ENCODE data around the gene PROKR1. TPM values are rescaled to one million over a fixed set of nuclear protein-coding genes. Genes with fewer than 3 reads are reported as not detected.

The PROKR1 gene
- polyA plus RNA-seq, 1 donor (not counting 4 experiments of a cell fraction or from before 2014, with no cell fraction given): not detected

DNA sequence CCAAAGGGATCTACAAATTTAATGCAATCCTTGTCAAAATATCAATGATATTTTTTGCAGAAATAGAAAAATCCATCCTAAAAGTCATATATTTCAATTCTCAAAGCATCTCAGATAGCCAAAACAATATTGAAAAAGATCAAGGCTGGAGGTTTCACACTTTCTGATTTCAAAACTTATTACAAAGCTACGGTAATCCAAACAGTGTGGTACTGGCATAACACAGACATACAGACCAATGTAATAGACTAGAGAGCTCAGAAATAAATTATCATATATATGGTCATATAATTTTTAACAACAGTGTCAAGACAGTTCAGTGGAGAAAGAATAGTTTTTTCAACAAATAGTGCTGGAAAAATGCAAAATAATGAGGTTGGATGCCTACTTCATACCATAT lies 40.3 kb upstream of the PROKR1 start:
- FAIRE-seq (no peak), DNase-seq (ENCODE audit: low read depth, low spot score) (no peak)
- Histone ChIP-seq H3K4me3 (ENCODE audit: control insufficient read depth in 2 of 3, extremely low read depth in 1 of 3, insufficient read depth in 2 of 3, low read depth in 1 of 3, low read length in 3 of 3) (no peak overlapping the region), H3K9me3 (ENCODE audit: control insufficient read depth, low read depth, low read length) (no peaks in the 10 kb centered on the region), H3K27me3 (ENCODE audit: control insufficient read depth, extremely low read depth, insufficient read depth, low read length) (no peaks in the 10 kb centered on the region), H3K9me1 (ENCODE audit: control insufficient read depth, extremely low read depth, insufficient read depth, low read length) (no peaks in the 10 kb centered on the region), H3K9ac (ENCODE audit: control insufficient read depth, extremely low read depth, insufficient read depth, low read length) (no peak overlapping the region), H2AFZ (ENCODE audit: control insufficient read depth, low read length) (no peak overlapping the region), H3K27ac (ENCODE audit: control insufficient read depth, insufficient read depth, low read length) (no peak overlapping the region), H3K4me1 (ENCODE audit: control insufficient read depth, extremely low read depth, insufficient read depth, low read length) (no peaks in the 10 kb centered on the region), H3K79me2 (ENCODE audit: control insufficient read depth, insufficient read depth, low read length) (no peaks in the 10 kb centered on the region), H4K20me1 (ENCODE audit: control insufficient read depth, extremely low read depth, insufficient read depth, low read length) (no peaks in the 10 kb centered on the region), H3K36me3 (ENCODE audit: control insufficient read depth in 2 of 2, extremely low read depth in 1 of 2, insufficient read depth in 2 of 2, low read length in 2 of 2) (no peaks in the 10 kb centered on the region), H3K4me2 (ENCODE audit: control insufficient read depth, extremely low read depth, insufficient read depth, low read depth, low read length) (no peak overlapping the region)
- no peak for TF ChIP-seq EZH2 (IDR thresholded peaks at IDR 0.05; ENCODE audit: low read length)
- TF ChIP-seq CTCF (optimal IDR thresholded peaks at IDR 0.05 in 1 of 3, IDR thresholded peaks at IDR 0.05 in 1 of 3, conservative IDR thresholded peaks at IDR 0.05 in 1 of 3; ENCODE audit: extremely low read depth in 1 of 3, insufficient read depth in 2 of 3, low read length in 3 of 3): no peak
- dilution Hi-C loops (cut with MboI; ENCODE audit: extremely low pct_ligation_motif_present, low sequenced_read_pairs): no loop called here

DNA sequence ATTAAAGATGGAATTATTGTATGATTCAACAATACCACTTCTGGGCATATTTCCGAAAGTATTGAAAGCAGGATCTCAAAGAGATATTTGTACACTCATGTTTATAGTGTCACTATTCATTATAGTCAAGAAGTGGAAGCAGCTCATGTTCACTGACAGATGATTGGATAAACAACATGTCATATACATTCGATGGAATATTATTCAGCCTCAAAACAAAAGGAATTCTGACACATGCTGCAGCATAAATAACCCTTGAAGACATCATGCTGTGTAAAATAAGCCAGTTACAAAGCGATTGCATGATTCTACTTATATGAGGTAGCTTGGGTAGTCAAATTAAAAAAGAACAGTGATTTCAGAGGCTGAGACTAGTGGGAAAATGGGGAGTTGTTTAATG lies 39.3 kb upstream of the PROKR1 start:
- Histone ChIP-seq H3K4me3 (ENCODE audit: control insufficient read depth in 2 of 3, extremely low read depth in 1 of 3, insufficient read depth in 2 of 3, low read depth in 1 of 3, low read length in 3 of 3) (no peak overlapping the region), H3K79me2 (ENCODE audit: control insufficient read depth, insufficient read depth, low read length) (no peaks in the 10 kb centered on the region), H3K4me1 (ENCODE audit: control insufficient read depth, extremely low read depth, insufficient read depth, low read length) (no peaks in the 10 kb centered on the region), H3K4me2 (ENCODE audit: control insufficient read depth, extremely low read depth, insufficient read depth, low read depth, low read length) (no peak overlapping the region), H3K9me3 (ENCODE audit: control insufficient read depth, low read depth, low read length) (no peaks in the 10 kb centered on the region), H2AFZ (ENCODE audit: control insufficient read depth, low read length) (no peak overlapping the region), H4K20me1 (ENCODE audit: control insufficient read depth, extremely low read depth, insufficient read depth, low read length) (no peaks in the 10 kb centered on the region), H3K9ac (ENCODE audit: control insufficient read depth, extremely low read depth, insufficient read depth, low read length) (no peak overlapping the region), H3K27me3 (ENCODE audit: control insufficient read depth, extremely low read depth, insufficient read depth, low read length) (no peaks in the 10 kb centered on the region), H3K36me3 (ENCODE audit: control insufficient read depth in 2 of 2, extremely low read depth in 1 of 2, insufficient read depth in 2 of 2, low read length in 2 of 2) (no peaks in the 10 kb centered on the region), H3K9me1 (ENCODE audit: control insufficient read depth, extremely low read depth, insufficient read depth, low read length) (no peaks in the 10 kb centered on the region), H3K27ac (ENCODE audit: control insufficient read depth, insufficient read depth, low read length) (no peak overlapping the region)
- DNase-seq (ENCODE audit: low read depth, low spot score): no peak
- TF ChIP-seq EZH2 (IDR thresholded peaks at IDR 0.05; ENCODE audit: low read length) (no peak), CTCF (optimal IDR thresholded peaks at IDR 0.05 in 1 of 3, IDR thresholded peaks at IDR 0.05 in 1 of 3, conservative IDR thresholded peaks at IDR 0.05 in 1 of 3; ENCODE audit: extremely low read depth in 1 of 3, insufficient read depth in 2 of 3, low read length in 3 of 3) (no peak)
- dilution Hi-C loops (cut with MboI; ENCODE audit: extremely low pct_ligation_motif_present, low sequenced_read_pairs): no loop called here
- no peak for FAIRE-seq
